HG03064 (cell line): ENCODE results near the gene INVS.
"Not testable (repeated sequence)": the region's sequence is repeated elsewhere in the genome, so short reads cannot be mapped to it uniquely, and the experiment has no call there.

Source experiments
- ATAC-seq: cut with Tn5 transposase; IDR thresholded peaks from one replicate; pipeline ENCODE4 v1.9.1; 2021; ENCODE audit warnings: low read depth; ENCODE audit not compliant: unreplicated experiment

Gene INVS

GRCh38 chr9:100229561-100229960 lies 130.5 kb downstream of the INVS start:
- no peak for ATAC-seq

GRCh38 chr9:100236986-100237385 lies 137.9 kb downstream of the INVS start:
- ATAC-seq, result not testable (repeated sequence)

- ATAC-seq, result no peak
Measured at GRCh38 chr9:100240512-100240911, 141.5 kb downstream of the INVS start.

GRCh38 chr9:100267211-100267610 lies 168.2 kb downstream of the INVS start:
- no peak for ATAC-seq

GRCh38 chr9:100268271-100268670 lies 169.2 kb downstream of the INVS start:
- no peak for ATAC-seq

- ATAC-seq, result no peak
Measured at GRCh38 chr9:100269656-100270055, 170.6 kb downstream of the INVS start.

- no peak for ATAC-seq
Measured at GRCh38 chr9:100277166-100277979, 178.3 kb downstream of the INVS start.

- no peak for ATAC-seq
Measured at GRCh38 chr9:100281066-100281465, 182.0 kb downstream of the INVS start.

GRCh38 chr9:100281676-100282387 lies 182.8 kb downstream of the INVS start:
- ATAC-seq, result no peak

- ATAC-seq, result no peak
Measured at GRCh38 chr9:100282388-100282719, 183.3 kb downstream of the INVS start.

- ATAC-seq, result no peak
Measured at GRCh38 chr9:100284247-100284646, 185.2 kb downstream of the INVS start.

GRCh38 chr9:100285080-100285479 lies 186.0 kb downstream of the INVS start:
- ATAC-seq, result no peak

GRCh38 chr9:100285601-100286000 lies 186.6 kb downstream of the INVS start:
- no peak for ATAC-seq

- ATAC-seq, result no peak
Measured at GRCh38 chr9:100286257-100286656, 187.2 kb downstream of the INVS start.

- no peak for ATAC-seq
Measured at GRCh38 chr9:100287186-100287585, 188.1 kb downstream of the INVS start.

GRCh38 chr9:100290714-100291113 lies 191.7 kb downstream of the INVS start:
- no peak for ATAC-seq

GRCh38 chr9:100292414-100292813 lies 193.4 kb downstream of the INVS start:
- ATAC-seq, result no peak

GRCh38 chr9:100294341-100294740 lies 195.3 kb downstream of the INVS start:
- no peak for ATAC-seq

- ATAC-seq, result no peak
Measured at GRCh38 chr9:100294806-100295205, 195.8 kb downstream of the INVS start.

GRCh38 chr9:100295240-100295639 lies 196.2 kb downstream of the INVS start:
- ATAC-seq, result no peak

- no peak for ATAC-seq
Measured at GRCh38 chr9:100296407-100296806, 197.4 kb downstream of the INVS start.

- ATAC-seq, result no peak
Measured at GRCh38 chr9:100298378-100298777, 199.3 kb downstream of the INVS start.
